Osteoblast (primary cell): ENCODE results near the gene RPS14. TPM values are rescaled to one million over a fixed set of nuclear protein-coding genes. Genes with fewer than 3 reads are reported as not detected.
A peak's percentile ranks its signal among the peaks of the same experiment; 100 is the strongest.
"Not testable (repeated sequence)": the region's sequence is repeated elsewhere in the genome, so short reads cannot be mapped to it uniquely, and the experiment has no call there.

Experiments
- DNase-seq: peaks from one replicate; pipeline ENCODE4 v3.0.0; 2011; ENCODE audit warnings: low spot score, mixed read lengths; ENCODE audit not compliant: insufficient read length; ENCODE audit errors: missing footprints
- H2AFZ ChIP-seq: 2 replicates; pipeline ENCODE4 v1.6.0; 2011; ENCODE audit warnings: mild to moderate bottlenecking, low read length
- H3K27ac ChIP-seq: 2 replicates; pipeline ENCODE4 v1.5.1; 2011; ENCODE audit warnings: mild to moderate bottlenecking, low read depth, low read length, moderate library complexity
- H3K27me3 ChIP-seq: 2 replicates; pipeline ENCODE4 v1.6.0; 2012; ENCODE audit warnings: mild to moderate bottlenecking, control low read depth, inconsistent platforms, low read length, moderate library complexity; ENCODE audit not compliant: insufficient read depth
- H3K36me3 ChIP-seq: 2 replicates; pipeline ENCODE4 v1.5.1; 2011; ENCODE audit warnings: mild to moderate bottlenecking, low read length, control low read depth, moderate library complexity; ENCODE audit not compliant: insufficient read depth
- H3K4me1 ChIP-seq: 2 replicates; pipeline ENCODE4 v1.5.1; 2011; ENCODE audit warnings: mild to moderate bottlenecking, low read length, control low read depth, moderate library complexity; ENCODE audit not compliant: insufficient read depth
- H3K4me2 ChIP-seq: 2 replicates; pipeline ENCODE4 v1.6.0; 2011; ENCODE audit warnings: mild to moderate bottlenecking, low read length; ENCODE audit not compliant: insufficient read depth
- H3K4me3 ChIP-seq: fragments of 200-600 bp; sonication (generic); 3 replicates; pipeline ENCODE4 v1.5.1; 2012; ENCODE audit warnings: mild to moderate bottlenecking, low read length, inconsistent platforms; ENCODE audit not compliant: insufficient read depth
- H3K79me2 ChIP-seq: 2 replicates; pipeline ENCODE4 v1.6.0; 2012; ENCODE audit warnings: mild to moderate bottlenecking, low read length, control low read depth, inconsistent platforms; ENCODE audit not compliant: insufficient read depth
- H3K9me3 ChIP-seq: 2 replicates; pipeline ENCODE4 v1.5.1; 2011; ENCODE audit warnings: low read depth, low read length, control low read depth
- H4K20me1 ChIP-seq: 2 replicates; pipeline ENCODE4 v1.6.0; 2012; ENCODE audit warnings: mild to moderate bottlenecking, low read length, control low read depth; ENCODE audit not compliant: insufficient read depth
- CTCF ChIP-seq: IDR thresholded peaks from 2 replicates; pipeline ENCODE4 v1.5.1; 2011; ENCODE audit warnings: mild to moderate bottlenecking, low read depth, low read length, moderate library complexity; ENCODE audit errors: extremely low read depth
- total RNA-seq: library from RNA; depleted of rRNA; stranded (reverse); fragments of >200 nt; gene quantifications from 2 replicates; pipeline ENCODE4 v1.2.3, GENCODE V29; 2012

The RPS14 gene
- total RNA-seq, 1 donor, result 1,720 TPM

- no peaks in the 10 kb centered on the region for H3K9me3 ChIP-seq
- H4K20me1 ChIP-seq, result no peaks in the 10 kb centered on the region
These were observed 26.8 kb downstream of the RPS14 start for GRCh38 chr5:150422758-150423157.

GRCh38 chr5:150422075-150422474 lies 27.5 kb downstream of the RPS14 start:
- H2AFZ ChIP-seq, result no peak overlapping the region
- no peak overlapping the region for H3K4me3 ChIP-seq
- no peaks in the 10 kb centered on the region for H3K79me2 ChIP-seq
- no peak for TF ChIP-seq CTCF
- no peaks in the 10 kb centered on the region for H3K36me3 ChIP-seq
- DNase-seq, result peak; percentile 31
- H3K27ac ChIP-seq, result no peak overlapping the region
- H4K20me1 ChIP-seq, result no peaks in the 10 kb centered on the region
- H3K4me1 ChIP-seq, result no peaks in the 10 kb centered on the region
- H3K4me2 ChIP-seq, result no peak overlapping the region
- no peaks in the 10 kb centered on the region for H3K9me3 ChIP-seq
- H3K27me3 ChIP-seq, result no peaks in the 10 kb centered on the region

More at GRCh38 chr5:150422758-150423157, 26.8 kb downstream of the RPS14 start:
- no peak for DNase-seq
- TF ChIP-seq CTCF, result no peak
- Histone ChIP-seq H2AFZ (no peak overlapping the region), H3K79me2 (no peaks in the 10 kb centered on the region), H3K27ac (no peak overlapping the region), H3K27me3 (no peaks in the 10 kb centered on the region), H3K36me3 (no peaks in the 10 kb centered on the region), H3K4me1 (no peaks in the 10 kb centered on the region), H3K4me2 (no peak overlapping the region), H3K4me3 (no peak overlapping the region)

GRCh38 chr5:150419630-150420270 lies 29.8 kb downstream of the RPS14 start:
- no peaks in the 10 kb centered on the region for H3K9me3 ChIP-seq
- no peaks in the 10 kb centered on the region for H3K4me1 ChIP-seq
- no peak overlapping the region for H3K27ac ChIP-seq
- no peak overlapping the region for H3K4me2 ChIP-seq
- peak overlapping the region; percentile 8 for H2AFZ ChIP-seq
- peak; percentile 27 for DNase-seq
- no peak overlapping the region for H3K4me3 ChIP-seq
- no peaks in the 10 kb centered on the region for H3K79me2 ChIP-seq
- H4K20me1 ChIP-seq, result no peaks in the 10 kb centered on the region
- H3K36me3 ChIP-seq, result no peaks in the 10 kb centered on the region
- TF ChIP-seq CTCF, result no peak
- H3K27me3 ChIP-seq, result no peaks in the 10 kb centered on the region

- not testable (repeated sequence) for H4K20me1 ChIP-seq, H3K36me3 ChIP-seq, H3K27me3 ChIP-seq, H3K27ac ChIP-seq, H2AFZ ChIP-seq, H3K79me2 ChIP-seq, H3K4me2 ChIP-seq, H3K4me3 ChIP-seq, H3K9me3 ChIP-seq, H3K4me1 ChIP-seq
- peak; percentile 36 for DNase-seq
These were observed 35.4 kb downstream of the RPS14 start for GRCh38 chr5:150413902-150414790.
